Tibial nerve (tissue), 4 donors: ENCODE results near the gene OR10H4. TPM values are rescaled to one million over a fixed set of nuclear protein-coding genes. Genes with fewer than 3 reads are reported as not detected.

Experiments
- DNase-seq, 2 donors: peaks; one replicate each; pipeline ENCODE4 v3.0.0-alpha.2; 2019; ENCODE audit warnings: low spot score in 2 of 2
- H3K27ac ChIP-seq, 4 donors: fragments of 200-600 bp; sonication (generic) in 3 of 4; one replicate each; pipeline ENCODE4 v1.5.1; 2017 to 2019; ENCODE audit warnings: mild to moderate bottlenecking in 1 of 4
- H3K27me3 ChIP-seq, 2 donors: fragments of 200-600 bp; sonication (generic) in 1 of 2; one replicate each; pipeline versions ENCODE4 v1.5.1 to v1.6.0; 2017 to 2019
- H3K36me3 ChIP-seq, 3 donors: fragments of 200-600 bp; sonication (generic); one replicate each; pipeline ENCODE4 v1.5.1; 2018 to 2019
- H3K4me1 ChIP-seq, 4 donors: fragments of 200-600 bp; sonication (generic) in 3 of 4; one replicate each; pipeline ENCODE4 v1.5.1; 2017 to 2019
- H3K4me3 ChIP-seq, 4 donors: fragments of 200-600 bp; sonication (generic) in 3 of 4; one replicate each; pipeline ENCODE4 v1.5.1; 2017 to 2019; ENCODE audit warnings: mild to moderate bottlenecking in 1 of 4, moderate library complexity in 1 of 4
- H3K9me3 ChIP-seq, 4 donors: fragments of 200-600 bp; sonication (generic) in 3 of 4; one replicate each; pipeline ENCODE4 v1.5.1; 2017 to 2019
- CTCF ChIP-seq, 5 experiments: fragments of 200-600 bp in 3 of 5; fragments of 450-650 bp in 2 of 5; sonication (generic) in 3 of 5; IDR thresholded peaks; one replicate each; pipeline ENCODE4 v1.5.1; 2016 to 2019; ENCODE audit warnings: antibody characterized with exemption in 5 of 5, mild to moderate bottlenecking in 3 of 5, moderate library complexity in 2 of 5
- EP300 ChIP-seq, 2 donors: sonication (generic); formaldehyde crosslinking; IDR thresholded peaks; one replicate each; pipeline ENCODE4 v1.6.1; 2017; ENCODE audit warnings: antibody characterized with exemption in 2 of 2, mild to moderate bottlenecking in 1 of 2
- POLR2A ChIP-seq, 2 donors: fragments of 450-650 bp; IDR thresholded peaks; one replicate each; pipeline ENCODE4 v1.6.1; 2017; ENCODE audit warnings: antibody characterized with exemption in 2 of 2, mild to moderate bottlenecking in 2 of 2, moderate library complexity in 2 of 2
- WGBS, 2 donors: methylation state at CpG; one replicate each; pipeline ENCODE4 v1.1.5; 2018; 5-methylcytosine and 5-hydroxymethylcytosine counted together
- total RNA-seq, 4 donors: library from RNA; depleted of rRNA; stranded (reverse); fragments of >200 nt; gene quantifications; one replicate each; pipeline ENCODE4 v1.1.0, GENCODE V29; 2016

OR10H4 gene
- total RNA-seq, 4 donors from 2014 or later: not detected

- H3K36me3 ChIP-seq: no peaks in the 10 kb centered on the region
- peaks cover 0 to 38% (median 0%) of the 10 kb centered on the region in 4 donors for H3K9me3 ChIP-seq
- H3K27ac ChIP-seq: no peak overlapping the region
- WGBS, 2 donors: 70% methylated on average over 4 of the region's 4 CpGs
- H3K4me1 ChIP-seq: no peaks in the 10 kb centered on the region
- TF ChIP-seq CTCF (IDR thresholded peaks at IDR 0.05) (no peak), POLR2A (IDR thresholded peaks at IDR 0.05) (no peak), EP300 (IDR thresholded peaks at IDR 0.05) (no peak)
- H3K4me3 ChIP-seq: no peak overlapping the region
- no peak for DNase-seq
- H3K27me3 ChIP-seq: no peaks in the 10 kb centered on the region
These were observed 4.4 kb upstream of the OR10H4 start for GRCh38 chr19:15944401-15944800.

DNA sequence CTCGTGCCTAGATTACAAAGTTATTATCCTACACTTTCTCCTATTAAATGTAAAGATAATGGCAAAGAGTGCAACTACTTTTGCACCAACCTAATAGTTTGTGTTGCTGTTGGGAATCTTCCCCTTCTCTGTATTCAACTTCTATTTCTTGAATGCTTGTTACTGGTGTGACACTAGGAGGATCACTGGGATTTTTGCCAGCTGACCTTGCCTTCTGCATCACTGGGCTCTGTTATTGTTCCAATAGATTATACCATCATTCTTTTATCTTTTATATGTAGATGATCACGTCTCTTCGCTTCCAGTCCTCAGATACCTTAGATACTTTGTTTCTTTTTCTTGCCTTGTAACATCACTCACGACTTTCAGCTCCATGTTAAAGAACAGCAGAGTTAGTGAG lies 3.5 kb upstream of the OR10H4 start:
- Histone ChIP-seq H3K9me3 (peaks cover 0 to 40% (median 0%) of the 10 kb centered on the region in 4 donors), H3K27me3 (no peaks in the 10 kb centered on the region), H3K4me3 (no peak overlapping the region), H3K27ac (no peak overlapping the region), H3K36me3 (no peaks in the 10 kb centered on the region), H3K4me1 (no peaks in the 10 kb centered on the region)
- no peak for DNase-seq
- 48 to 51% methylated on average over 4 of the region's 4 CpGs for WGBS, 2 donors
- TF ChIP-seq EP300 (IDR thresholded peaks at IDR 0.05): no peak
- no peak for TF ChIP-seq CTCF (IDR thresholded peaks at IDR 0.05)
- no peak for TF ChIP-seq POLR2A (IDR thresholded peaks at IDR 0.05)

DNA sequence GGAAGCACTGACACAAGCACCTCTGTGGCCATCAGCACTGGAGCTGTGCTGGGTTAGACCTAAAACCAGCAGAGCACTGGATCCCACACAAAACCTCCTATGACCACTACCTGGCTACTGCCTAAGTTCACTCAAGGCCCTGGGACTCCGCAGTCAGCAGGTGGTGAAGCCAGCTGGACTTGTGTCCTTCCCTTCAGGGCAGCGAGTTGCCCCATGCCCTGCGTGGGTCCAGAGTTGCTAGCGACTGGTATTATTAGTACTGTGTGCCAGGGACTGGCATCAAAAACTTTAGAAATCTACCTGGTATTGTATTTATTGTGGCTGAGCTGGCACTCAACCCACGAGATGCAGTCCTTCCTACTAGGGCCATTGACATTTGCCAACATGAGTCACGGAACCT lies 6.0 kb downstream of the OR10H4 start:
- DNase-seq: no peak
- 78 to 86% methylated on average over 6 of the region's 6 CpGs for WGBS, 2 donors
- no peaks in the 10 kb centered on the region for H3K4me1 ChIP-seq
- no peaks in the 10 kb centered on the region for H3K27me3 ChIP-seq
- no peaks in the 10 kb centered on the region for H3K36me3 ChIP-seq
- H3K9me3 ChIP-seq: no peaks in the 10 kb centered on the region
- H3K4me3 ChIP-seq: no peak overlapping the region
- H3K27ac ChIP-seq: no peak overlapping the region
- TF ChIP-seq POLR2A (IDR thresholded peaks at IDR 0.05) (no peak), CTCF (IDR thresholded peaks at IDR 0.05) (no peak), EP300 (IDR thresholded peaks at IDR 0.05) (no peak)

GRCh38 chr19:15962319-15962718 lies 13.5 kb downstream of the OR10H4 start:
- H3K4me1 ChIP-seq: no peaks in the 10 kb centered on the region
- no peak for DNase-seq
- H3K27ac ChIP-seq: no peak overlapping the region
- H3K36me3 ChIP-seq: no peaks in the 10 kb centered on the region
- no peak overlapping the region for H3K4me3 ChIP-seq
- TF ChIP-seq EP300 (IDR thresholded peaks at IDR 0.05) (no peak), POLR2A (IDR thresholded peaks at IDR 0.05) (no peak), CTCF (IDR thresholded peaks at IDR 0.05) (no peak)
- no peaks in the 10 kb centered on the region for H3K27me3 ChIP-seq
- H3K9me3 ChIP-seq: peaks cover 0 to 21% (median 0%) of the 10 kb centered on the region in 4 donors
- WGBS, 2 donors: 70 to 78% methylated on average over 5 to 6 of the region's 6 CpGs

DNA sequence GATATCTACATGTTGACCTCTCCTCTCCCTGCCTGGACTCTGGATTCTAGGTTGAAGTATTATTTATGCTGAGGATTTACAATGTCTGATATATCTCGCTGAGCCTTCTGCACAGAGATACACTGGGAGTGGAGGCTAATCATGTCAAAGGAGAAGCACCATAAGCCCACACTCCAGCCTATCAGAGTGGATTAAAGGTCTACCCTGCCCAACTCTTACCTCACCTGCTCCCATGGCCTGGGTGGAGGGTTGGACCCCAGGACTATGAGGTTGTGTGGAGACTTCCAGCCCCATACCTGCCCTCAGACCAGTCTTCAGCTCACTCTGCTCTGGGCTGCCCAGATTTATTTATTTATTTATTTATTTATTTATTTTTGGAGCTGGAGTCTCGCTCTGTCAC lies 15.4 kb downstream of the OR10H4 start:
- Histone ChIP-seq H3K4me3 (no peak overlapping the region), H3K27me3 (no peaks in the 10 kb centered on the region), H3K36me3 (no peaks in the 10 kb centered on the region), H3K4me1 (no peaks in the 10 kb centered on the region), H3K27ac (no peak overlapping the region), H3K9me3 (peaks cover 0 to 21% (median 0%) of the 10 kb centered on the region in 4 donors)
- TF ChIP-seq POLR2A (IDR thresholded peaks at IDR 0.05): no peak
- no peak for TF ChIP-seq CTCF (IDR thresholded peaks at IDR 0.05)
- no peak for TF ChIP-seq EP300 (IDR thresholded peaks at IDR 0.05)
- WGBS, 2 donors: 73 to 74% methylated on average over 2 of the region's 2 CpGs
- DNase-seq: no peak
